Retinal pigment epithelial cell (primary cell): ENCODE measurements around the gene NHP2.

Experiments used
- DNase-seq: peaks from one replicate; pipeline ENCODE4 v3.0.0-alpha.2; 2010; ENCODE audit warnings: low read depth
- H3K4me3 ChIP-seq: 2 replicates; pipeline ENCODE4 v1.5.1; 2011; ENCODE audit warnings: mild to moderate bottlenecking, low read length, control low read depth, moderate library complexity
- CTCF ChIP-seq: conservative IDR thresholded peaks from 2 replicates; pipeline ENCODE4 v1.5.1; 2011; ENCODE audit warnings: low read depth, low read length, control low read depth, inconsistent platforms

The NHP2 gene

DNA sequence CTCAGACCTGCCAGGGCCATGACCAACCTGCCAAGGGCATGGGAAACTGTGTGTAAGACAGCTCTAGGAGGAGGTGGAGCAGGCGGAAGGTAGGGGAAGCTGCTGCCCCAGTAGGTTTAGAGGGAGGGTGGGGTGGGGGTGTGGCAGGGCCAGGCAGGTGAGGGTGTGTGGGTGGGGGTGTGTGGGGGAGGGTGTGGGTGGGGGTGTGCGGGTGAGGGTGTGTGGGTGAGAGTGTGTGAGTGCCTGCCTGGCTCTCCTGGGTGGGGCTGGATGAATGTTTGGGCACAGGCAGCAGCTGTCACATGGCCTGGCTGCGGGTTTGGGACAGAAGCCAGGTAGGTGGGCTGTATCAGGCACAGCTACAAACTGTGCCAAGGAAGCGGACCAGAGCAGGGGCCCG is 49.2 kb downstream of the NHP2 start:
- no peak overlapping the region for H3K4me3 ChIP-seq
- no peak for TF ChIP-seq CTCF
- DNase-seq = no peak

GRCh38 chr5:178103612-178104011 is 50.1 kb downstream of the NHP2 start:
- DNase-seq = no peak
- no peak overlapping the region for H3K4me3 ChIP-seq
- no peak for TF ChIP-seq CTCF
